NCI-H1092 (cell line): ENCODE measurements around the gene AHCYL2.
A peak's percentile ranks its signal among the peaks of the same experiment; 100 is the strongest.

Source experiments
- DNase-seq: peaks from one replicate; lab custom pipeline; 2025; lab: John Stamatoyannopoulos, UW

The AHCYL2 gene

DNA sequence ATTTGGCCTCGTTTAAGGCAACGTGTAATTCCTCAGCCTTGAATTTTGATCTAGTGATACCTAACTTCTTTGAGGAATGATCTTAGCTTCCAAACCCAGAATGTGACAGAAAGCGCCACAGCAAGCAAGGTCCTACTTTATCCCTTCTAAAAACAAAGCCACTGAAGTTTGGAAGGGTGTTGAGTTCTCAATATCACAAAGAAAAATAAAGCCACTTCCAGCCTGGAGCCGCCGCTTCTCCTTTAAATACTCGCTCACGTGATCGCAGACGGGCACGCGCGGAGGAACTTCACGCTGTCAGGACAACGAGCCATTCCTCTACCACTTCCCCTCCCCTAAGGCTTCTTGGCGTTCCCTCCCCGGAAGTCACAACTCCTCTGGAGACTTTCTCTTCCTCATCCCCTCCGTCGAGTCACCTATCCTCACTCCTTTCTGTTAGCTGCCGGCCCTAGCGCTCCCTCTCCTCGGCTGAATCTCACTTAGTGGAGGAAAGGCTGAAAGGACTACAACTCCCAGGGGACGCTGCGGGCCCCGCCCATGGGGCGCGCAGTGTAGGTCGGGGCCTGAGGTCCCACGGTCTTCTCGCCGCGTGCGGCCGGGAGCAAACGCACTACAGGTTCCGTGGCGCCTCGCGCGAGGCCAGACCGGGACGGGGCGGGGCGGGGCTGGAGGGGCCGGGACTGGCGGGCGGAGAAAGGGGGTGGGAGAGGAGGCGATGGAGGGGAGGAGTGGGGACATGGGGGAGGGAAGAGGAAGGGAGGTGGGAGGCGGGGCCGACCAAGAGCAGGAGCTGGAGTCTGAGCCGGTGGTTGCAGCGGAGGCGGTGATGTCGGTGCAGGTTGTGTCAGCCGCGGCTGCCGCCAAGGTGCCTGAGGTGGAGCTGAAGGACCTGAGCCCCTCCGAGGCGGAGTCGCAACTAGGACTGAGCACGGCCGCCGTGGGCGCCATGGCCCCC is at the start of gene AHCYL2:
Gene AHCYL2, plus strand, starts transcription at position 780 of the 955 bp plus-strand sequence.
- peak; percentile 98 for DNase-seq

DNA sequence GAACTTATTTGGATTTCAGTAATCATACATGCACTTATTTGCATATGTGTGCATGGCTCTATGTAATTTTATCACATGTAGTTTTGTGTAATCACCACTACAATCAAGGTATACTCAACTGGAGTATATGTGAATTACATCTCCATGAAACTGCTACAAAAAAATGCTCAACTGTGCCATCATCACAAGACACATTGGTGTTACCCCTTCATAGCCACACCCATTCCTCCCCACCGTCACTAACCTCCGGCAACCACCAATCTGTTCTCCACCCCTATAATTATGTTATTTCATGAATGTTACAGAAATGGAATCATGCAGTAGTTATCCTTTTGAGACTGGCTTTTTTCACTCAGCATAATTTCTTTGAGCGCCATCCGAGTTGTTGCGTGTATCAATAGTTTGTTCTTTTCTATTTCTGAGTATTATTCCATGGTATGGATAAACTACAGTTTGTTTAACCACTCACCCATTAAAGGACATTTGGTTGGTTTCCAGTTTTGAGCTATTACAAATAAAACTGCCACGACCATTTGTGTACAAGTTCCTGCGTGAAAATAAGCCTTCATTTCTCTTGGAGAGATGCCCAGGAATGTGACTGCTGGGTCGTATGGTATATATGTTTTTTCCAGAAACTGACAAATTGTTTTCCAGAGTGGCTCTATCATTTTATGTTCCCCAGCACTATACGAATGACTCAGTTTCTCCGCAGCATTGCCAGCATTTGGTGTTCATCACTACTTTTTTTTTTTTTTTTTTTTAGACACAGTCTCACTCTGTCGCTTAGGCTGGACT is 47.7 kb upstream of the AHCYL2 start:
- DNase-seq, result no peak

DNA sequence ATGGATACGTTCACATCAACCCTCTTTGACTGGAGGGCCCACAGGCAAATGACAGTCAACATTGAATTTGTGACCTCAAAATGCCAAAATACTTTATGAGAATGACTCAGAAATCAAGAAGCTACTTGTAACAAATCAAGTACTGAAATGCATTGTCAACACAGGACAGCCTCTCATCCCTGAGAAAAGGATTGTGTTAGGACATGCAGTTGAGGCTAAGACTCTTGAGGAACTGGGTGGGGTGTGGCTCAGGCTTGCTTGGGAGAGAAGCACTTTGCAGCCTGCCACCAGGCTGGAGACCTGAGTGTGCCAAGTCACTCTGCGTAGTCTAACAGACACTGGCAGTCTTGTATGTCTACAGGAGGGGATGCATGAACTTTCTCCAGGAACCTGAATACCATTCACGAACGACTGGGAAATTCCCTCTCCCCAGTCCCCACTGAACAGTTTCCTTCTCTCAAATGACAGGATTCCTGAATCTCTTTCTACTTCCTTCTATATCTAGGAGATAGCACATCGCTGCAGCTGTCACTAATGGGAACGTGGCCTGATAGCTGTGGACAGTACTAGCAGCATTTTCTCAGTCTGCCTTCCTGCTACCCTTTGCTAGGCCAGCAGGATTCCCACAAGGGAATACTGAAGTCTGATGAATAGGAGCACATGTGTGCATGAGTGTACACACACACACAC is 39.7 kb upstream of the AHCYL2 start:
- no peak for DNase-seq

GRCh38 chr7:129186749-129187260 is 38.0 kb upstream of the AHCYL2 start:
- no peak for DNase-seq

DNA sequence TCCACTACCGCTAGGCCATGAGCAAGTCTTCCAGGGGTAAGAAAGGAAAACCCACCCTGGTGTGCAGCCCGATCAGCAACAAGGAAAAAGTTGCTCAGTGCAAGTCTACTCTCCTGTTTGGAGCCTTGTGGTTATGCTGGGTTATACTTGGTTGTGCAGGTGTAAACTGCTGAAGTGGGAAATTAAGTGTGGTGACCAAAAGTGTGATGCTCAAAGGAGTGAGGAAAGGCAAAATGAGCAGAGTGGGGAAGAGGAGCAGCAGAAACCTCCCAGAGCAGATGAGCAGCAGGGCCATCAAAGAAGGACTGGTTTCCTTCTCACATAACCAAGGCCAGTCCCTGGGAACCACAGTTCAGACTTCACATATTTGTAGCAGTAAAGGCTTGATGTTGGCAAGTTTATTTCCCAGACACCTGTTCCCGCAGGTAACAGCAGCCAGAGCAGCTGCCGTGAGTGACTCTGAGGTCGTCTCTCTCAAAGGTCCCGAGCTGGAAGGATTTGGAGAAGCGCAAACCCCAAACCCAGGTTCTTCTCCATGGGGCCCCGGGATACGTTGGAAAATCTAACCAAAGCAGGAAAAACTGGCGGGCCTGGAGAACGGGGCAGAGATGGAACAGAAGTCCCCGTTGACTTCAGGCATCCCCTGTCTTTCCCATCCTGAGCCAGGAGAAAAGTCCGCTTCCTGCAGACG is 37.0 kb upstream of the AHCYL2 start:
- DNase-seq, result no peak

DNA sequence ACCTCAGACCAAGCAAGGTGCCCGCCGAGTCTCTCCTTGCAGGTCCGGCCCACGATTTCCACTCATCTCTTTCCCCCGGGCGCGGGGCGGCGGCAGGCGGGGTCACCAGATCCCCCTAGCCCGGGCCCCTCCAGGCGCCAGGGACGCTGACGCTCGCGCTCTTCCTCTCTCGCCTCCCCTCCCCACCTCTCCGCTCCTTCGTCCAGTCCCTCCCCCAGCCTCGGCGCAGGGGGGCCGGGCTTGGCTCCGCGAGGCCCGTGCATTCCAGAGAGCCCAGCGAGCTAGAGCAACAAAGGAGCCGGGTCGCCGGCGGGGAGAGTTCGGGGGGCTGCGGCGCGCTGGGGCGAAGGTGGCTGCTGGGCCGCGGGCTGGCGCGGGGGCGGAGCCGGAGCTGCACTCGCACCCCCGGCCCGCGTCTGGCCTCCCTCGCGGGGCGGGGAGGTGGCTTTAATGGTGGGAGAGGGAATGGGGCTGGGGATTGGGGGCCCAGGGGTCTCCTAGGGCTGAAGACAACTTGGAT is 36.4 kb upstream of the AHCYL2 start, which contains the start of gene SMO:
Gene SMO, plus strand, starts transcription at position 262 of the 520 bp plus-strand sequence. CDS start 519 bp downstream, outside the sequence.
- peak; percentile 17 for DNase-seq

DNA sequence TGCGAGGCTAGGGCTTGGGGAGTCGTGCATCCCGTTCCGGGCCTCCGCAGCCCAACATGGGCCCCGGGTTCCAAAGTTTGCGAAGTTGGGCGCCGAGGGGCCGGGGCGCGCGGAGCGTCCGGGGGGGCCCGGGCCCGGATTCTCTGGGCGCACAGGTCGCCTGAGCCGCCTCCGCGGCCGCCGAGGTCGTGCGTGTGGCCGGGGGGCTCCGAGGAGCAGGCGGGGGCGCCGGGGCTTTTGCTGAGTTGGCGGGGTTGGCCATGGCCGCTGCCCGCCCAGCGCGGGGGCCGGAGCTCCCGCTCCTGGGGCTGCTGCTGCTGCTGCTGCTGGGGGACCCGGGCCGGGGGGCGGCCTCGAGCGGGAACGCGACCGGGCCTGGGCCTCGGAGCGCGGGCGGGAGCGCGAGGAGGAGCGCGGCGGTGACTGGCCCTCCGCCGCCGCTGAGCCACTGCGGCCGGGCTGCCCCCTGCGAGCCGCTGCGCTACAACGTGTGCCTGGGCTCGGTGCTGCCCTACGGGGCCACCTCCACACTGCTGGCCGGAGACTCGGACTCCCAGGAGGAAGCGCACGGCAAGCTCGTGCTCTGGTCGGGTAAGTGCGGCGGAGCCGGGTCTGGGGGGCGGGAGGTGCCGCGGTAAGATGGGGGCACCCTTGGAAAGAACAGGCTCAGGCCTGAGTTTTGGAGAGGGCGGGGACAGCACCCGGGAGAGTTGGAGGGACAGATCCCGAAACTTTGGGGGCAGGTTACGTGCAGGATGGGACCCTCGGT is 35.8 kb upstream of the AHCYL2 start:
- DNase-seq, result no peak

- no peak for DNase-seq
Measured at GRCh38 chr7:129189661-129190310, 35.0 kb upstream of the AHCYL2 start.

DNA sequence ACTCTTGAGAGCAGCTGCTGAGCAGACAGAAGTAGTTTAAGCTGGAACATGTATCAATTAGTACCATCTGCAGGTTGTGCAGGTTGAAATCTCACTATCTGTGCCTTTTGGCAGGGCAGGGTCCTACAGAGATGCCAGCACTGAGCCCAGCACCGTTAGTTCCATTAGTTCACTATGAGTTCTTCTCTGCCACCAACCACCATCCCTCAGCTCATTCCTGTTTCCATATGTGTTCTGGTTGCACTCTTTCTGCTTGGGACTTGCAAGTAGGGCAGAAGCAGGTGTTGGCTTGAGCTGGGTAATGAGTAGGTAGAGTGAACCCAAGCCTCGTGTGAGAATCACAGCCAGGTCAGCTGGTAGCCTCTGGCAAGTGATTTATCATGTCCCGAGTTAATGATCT is 33.6 kb upstream of the AHCYL2 start:
- no peak for DNase-seq

DNA sequence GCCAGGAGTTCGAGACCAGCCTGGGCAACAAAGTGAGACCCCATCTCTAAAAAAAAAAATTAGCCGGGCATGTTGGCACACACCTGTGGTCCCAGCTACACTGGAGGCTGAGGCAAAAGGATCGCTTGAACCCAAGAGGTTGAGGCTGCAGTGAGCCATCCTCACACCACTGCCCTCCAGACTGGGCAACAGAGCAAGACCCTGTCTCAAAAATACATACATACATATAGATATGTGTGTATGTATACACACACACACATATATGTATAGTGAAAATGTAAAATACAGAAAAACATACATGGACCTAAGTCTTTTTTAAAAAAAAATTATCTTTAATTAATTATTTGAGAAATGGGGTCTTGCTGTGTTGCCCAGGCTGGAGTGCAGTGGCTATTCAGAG is 30.9 kb upstream of the AHCYL2 start:
- DNase-seq, result no peak

DNA sequence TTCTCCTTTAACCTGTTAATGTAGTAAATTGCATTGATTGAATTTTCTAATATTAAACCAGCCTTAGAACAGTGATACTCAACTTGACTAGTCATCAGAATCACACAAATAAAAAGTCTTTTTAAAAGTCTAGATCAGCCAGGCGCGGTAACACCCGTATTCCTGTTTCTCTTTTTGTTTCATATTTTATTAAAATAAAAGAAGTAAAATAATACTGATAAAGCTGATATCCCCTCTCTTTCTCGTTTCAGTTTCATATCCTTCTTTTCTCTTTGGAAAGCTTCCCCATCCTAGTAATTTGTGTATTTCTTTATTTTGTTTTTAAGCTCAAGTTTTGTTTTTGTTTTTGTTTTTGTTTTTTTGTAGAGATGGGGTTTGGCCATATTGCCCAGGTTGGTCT is 27.1 kb upstream of the AHCYL2 start:
- DNase-seq, result no peak

GRCh38 chr7:129199406-129199805 is 25.4 kb upstream of the AHCYL2 start:
- DNase-seq, result no peak

DNA sequence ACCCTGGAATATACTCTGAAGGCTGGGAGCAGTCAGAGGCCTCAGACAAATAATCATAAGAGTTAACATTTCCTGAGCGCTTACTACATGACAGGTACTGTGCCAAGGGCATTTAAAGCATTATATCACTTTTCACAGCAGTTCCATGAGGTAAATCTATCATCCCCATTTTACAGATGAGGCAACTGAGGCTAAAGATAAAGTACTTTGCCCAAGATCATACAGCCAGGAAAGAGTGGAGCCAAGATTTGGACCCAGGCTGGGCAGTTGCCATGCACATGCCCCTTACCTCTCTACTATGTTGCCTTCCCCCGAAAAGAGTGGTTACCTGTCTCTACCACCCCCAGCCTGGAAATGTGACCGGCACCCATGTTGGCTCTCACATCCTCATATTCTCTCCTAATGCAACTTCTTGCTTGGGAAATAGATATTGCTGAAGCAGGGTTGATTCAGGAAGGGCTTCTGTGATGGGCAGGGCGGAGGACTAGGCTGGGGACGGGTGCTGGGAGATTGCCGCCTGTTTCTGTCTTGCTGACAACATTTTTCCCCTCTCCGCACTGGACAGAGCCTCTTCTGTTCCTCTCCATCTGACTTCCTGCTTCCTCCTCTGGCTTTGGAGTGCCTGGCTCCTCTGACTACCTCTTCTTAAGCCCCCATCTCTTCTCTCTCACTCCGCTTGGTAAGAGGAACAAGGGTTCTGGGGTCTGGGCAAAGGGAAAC is 22.6 kb upstream of the AHCYL2 start:
- DNase-seq, result no peak

DNA sequence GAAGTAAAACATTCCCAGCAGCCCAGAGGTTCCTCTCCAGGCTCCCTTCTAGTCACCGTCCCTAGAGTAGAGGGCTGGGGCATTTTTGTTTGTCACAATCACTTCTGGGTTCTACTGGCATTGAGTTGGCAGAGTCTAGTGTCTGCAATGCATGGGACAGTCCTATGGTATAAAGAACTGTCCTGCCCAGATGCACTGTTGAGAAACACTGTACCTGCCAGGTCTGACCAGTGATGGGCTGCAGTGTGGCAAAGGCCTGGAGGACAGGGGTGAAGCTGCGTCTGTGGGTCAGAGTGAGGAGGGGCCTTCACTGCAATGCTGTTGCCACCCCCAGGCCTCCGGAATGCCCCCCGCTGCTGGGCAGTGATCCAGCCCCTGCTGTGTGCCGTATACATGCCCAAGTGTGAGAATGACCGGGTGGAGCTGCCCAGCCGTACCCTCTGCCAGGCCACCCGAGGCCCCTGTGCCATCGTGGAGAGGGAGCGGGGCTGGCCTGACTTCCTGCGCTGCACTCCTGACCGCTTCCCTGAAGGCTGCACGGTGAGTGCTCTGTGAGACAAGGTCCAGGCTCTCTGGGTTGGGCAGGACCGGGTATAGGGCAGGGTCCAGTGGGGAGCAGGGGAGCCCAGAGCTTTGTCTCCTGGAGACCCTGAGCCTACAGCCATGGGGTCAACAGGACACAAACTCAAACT is 21.6 kb upstream of the AHCYL2 start:
- no peak for DNase-seq

DNA sequence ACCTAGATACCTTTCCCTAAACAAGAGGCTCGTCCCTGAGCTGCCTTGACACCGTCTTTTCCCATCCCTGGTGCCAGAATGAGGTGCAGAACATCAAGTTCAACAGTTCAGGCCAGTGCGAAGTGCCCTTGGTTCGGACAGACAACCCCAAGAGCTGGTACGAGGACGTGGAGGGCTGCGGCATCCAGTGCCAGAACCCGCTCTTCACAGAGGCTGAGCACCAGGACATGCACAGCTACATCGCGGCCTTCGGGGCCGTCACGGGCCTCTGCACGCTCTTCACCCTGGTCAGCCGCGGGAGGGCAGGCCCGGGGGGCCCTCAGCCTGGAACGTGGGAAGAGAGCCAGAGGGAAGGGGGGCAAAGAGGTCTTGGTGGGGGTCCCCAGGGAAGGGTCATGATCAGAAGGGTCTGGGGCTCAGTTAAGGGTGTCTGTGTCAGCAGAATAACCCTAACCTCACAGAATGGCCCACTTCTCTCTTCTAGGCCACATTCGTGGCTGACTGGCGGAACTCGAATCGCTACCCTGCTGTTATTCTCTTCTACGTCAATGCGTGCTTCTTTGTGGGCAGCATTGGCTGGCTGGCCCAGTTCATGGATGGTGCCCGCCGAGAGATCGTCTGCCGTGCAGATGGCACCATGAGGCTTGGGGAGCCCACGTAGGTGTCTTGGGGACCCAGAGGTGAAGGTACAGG is 19.6 kb upstream of the AHCYL2 start:
- no peak for DNase-seq

- DNase-seq, result no peak
Measured at GRCh38 chr7:129205987-129206785, 18.6 kb upstream of the AHCYL2 start.

- DNase-seq, result no peak
Measured at GRCh38 chr7:129208667-129209066, 16.2 kb upstream of the AHCYL2 start.
